Activated T-helper 1 cell treated with anti-CD3 and anti-CD28 coated beads, Interleukin-2, amount 50 U/mL, for 16 hours (primary cell): ENCODE data around the gene TUBB4B.
"Not testable (repeated sequence)": the region's sequence is repeated elsewhere in the genome, so short reads cannot be mapped to it uniquely, and the experiment has no call there.

Source experiments
- DNase-seq, 2 donors: peaks; one replicate each; pipeline ENCODE4 v3.0.0-alpha.2; 2020; ENCODE audit warnings: low read depth in 1 of 2, low spot score in 1 of 2

The TUBB4B gene

GRCh38 chr9:137251490-137252268 lies 10.6 kb downstream of the TUBB4B start:
- DNase-seq: no peak

DNA sequence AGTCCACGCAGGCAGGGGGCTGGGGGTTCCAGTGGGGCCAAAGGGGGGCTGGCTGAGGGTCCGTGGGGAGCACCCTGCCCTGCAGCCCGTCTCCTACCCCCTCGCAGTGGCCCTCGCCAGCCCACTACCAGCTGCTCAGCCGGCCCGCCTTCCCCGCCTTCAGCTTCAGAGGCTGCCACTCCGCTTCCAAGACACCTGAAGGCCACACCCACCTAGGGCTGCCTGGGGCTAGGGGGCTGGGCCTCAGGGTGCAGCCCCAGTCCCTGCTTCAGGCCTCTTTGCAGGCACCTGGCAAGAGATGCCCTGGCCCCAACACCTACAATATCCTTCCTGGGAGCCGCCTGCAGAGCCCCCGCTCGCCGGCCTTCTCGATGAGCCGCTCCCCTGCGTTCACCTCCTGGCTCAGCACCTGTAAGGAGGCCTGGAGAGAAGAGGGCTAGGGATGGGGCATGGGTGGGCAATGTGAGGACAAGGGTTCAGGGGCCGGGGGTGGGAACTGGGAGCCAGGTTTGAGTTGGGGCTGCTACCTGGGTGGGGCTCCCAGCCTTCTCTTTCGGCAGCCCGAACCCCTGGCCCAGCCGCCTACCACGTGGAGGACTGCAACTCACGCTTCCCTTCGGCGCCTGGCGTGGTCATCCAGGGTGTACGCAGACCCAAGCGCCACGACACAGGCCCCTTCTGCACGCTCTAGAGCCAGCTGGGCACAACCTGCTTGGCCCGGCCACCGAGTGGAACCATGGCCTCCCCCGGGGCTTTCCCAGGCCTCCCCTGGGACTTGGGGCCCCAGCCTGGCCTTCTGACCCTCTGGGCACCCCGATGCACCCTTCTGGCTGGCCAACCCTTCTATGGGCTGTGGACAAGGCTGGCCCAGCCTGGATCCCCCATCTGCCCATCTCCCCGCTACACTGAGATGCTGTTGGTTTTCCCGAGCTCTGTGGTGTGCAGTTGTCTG lies 11.7 kb downstream of the TUBB4B start:
- DNase-seq: no peak

DNA sequence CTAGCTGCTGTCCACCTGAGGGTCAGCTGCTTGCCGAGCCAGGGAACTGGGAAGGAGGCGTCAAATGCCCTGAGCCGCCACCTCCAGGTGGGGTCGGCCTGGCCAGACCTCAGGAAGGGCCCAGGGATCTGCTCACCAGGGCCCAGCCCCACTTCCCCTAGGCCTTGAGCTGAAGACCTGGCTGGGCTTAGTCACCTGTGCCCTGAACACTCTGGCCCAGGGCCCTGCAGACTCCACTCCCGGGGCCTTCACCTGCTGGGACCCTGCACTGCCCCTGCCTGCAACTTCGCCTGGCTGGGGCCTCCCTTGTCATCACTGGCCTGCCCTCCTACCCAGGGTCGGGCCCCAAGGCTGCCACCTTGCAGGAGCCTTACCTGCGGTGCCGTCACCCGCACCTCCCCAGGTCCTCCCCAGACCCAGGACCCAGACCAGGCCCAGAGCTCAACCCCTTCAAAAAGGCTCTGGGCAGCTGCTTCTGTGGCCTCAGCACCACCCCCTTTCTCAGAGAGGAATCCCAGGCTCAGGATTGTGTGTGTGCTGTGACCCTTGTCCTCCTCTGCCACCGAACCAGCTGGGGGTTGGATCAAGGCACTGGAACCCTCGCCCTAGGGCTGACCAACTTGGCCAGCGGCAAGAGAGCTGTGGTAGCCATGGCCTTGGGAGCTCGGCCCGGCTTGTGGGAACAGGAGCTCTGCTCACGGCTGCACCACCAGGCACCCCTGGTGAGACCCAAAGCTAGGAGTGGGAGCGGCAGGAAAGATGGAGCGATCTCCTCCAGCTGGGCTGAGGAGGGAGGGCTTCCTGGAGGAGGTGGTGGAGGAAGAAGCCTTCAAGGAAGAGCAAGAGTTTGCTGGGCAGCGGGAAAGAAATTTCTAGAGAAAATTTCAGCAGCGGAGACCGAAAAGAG lies 12.9 kb downstream of the TUBB4B start:
- DNase-seq: no peak

DNA sequence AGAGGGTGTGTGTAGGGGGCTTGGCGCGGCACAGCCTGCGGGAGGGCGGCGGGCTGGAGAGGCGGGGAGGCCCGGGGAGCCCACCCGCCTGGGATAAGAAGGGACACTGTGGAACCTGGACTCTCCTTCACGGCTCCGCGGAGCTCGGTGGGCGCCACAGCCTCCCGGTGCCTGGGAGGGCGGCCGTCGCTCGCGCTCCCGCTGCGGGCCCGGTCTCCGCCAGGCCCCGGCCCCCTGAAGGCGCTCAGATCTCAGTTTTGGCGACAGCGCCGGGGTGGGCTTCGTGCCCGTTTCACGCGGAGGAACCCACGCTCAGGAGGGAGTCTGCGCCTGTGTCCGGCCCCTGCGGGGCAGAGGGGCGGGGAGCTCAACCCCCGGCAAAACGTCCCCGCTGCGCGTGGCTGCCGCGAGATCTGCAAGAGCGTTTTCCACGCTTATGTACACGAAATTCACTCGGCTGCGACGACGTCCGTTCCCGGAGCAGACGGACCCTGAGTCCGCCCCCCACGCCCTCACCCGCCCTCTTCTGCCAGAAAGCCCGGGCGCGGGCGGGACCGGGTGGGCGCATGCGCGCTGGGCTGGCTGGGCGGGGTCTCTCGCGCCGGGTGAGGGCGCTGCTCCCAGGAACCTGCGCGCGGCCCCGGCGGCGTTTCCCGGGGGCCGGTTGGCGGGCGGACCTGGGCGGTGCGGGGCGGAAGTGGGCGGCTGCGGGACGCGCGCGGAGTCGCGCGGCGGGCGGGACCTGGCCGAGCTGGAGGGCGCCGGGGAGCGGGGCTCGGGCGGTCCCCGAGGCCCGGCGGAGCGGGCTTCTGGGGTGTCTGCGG lies 13.7 kb downstream of the TUBB4B start, which contains the start of gene NELFB:
Gene NELFB, plus strand, starts transcription at position 704 of the 824 bp plus-strand sequence.
- peak; percentile 93 to 96 for DNase-seq

DNA sequence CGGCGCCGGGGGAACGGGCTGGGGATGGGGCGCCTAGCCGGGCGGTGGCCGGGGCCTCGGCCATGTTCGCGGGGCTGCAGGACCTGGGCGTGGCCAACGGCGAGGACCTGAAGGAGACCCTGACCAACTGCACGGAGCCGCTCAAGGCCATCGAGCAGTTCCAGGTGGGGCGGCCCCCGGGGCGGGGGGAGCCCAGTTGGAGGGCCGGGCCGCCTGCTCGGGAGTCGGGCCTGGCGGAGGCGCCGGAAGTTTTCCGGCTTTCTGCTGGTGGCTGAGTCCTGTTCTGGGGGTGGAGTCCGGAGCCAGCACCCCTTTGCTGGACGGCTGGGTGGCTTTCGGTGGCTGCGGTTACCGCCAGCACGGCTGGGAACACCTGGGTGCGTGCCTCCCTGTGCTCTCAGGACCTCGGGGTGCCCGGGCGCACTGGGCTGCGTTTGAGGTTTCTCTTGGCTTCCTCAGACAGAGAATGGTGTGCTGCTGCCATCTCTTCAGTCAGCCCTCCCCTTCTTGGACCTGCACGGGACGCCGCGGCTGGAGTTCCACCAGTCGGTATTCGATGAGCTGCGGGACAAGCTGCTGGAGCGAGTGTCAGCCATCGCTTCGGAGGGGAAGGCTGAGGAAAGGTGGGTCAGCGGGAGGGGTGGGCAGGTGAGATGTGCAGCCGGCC lies 14.5 kb downstream of the TUBB4B start:
- no peak for DNase-seq

DNA sequence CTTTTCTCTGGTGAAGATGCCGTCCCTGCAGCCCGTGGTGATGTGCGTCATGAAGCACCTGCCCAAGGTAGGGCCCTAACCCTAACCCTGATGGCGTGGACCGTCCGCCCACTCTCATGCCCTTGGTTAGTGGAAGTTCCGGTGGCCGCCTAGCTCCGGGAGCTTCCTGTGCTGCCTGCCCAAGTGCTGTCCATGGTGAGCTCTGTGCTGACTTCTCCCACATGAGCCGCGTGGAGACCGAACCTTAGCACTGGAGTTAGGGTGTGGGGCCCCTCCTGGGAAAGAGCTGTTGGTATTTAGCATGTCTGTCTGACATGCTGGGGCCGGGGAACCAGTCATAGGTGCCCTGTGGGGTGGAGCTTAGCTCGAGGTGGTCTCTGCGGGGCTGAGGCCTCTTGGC lies 15.3 kb downstream of the TUBB4B start:
- no peak for DNase-seq

GRCh38 chr9:137256856-137257255 lies 15.8 kb downstream of the TUBB4B start:
- DNase-seq: no peak

DNA sequence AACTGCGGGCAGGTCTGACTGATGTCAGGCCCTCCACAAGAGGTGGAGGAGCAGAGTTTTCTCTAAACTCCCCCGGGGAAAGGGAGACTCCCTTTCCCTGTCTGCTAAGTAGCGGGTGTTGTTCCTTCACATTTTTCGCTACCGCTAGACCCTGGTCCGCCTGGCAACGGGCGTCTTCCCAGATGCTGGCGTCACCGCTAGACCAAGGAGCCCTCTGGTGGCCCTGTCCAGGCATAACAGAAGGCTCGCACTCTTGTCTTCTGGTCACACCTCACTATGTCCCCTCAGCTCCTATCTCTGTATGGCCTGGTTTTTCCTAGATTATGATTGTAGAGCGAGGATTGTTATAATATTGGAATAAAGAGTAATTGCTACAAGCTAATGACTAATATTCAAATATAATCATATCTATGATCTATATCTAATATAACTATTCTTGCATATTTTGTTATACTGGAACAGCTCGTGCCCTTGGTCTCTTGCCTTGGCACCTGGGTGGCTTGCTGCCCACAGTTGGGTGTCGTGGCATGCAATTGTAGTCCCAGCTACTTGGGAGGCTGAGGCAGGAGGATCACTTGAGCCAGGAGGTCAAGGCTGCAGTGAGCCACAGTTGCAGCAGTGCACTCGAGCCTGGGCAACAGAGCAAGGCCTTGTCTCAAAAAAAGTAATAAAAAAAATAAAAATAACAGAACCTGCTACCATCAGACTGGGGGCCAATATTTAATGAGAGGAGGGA lies 21.3 kb downstream of the TUBB4B start:
- DNase-seq: not testable (repeated sequence)

DNA sequence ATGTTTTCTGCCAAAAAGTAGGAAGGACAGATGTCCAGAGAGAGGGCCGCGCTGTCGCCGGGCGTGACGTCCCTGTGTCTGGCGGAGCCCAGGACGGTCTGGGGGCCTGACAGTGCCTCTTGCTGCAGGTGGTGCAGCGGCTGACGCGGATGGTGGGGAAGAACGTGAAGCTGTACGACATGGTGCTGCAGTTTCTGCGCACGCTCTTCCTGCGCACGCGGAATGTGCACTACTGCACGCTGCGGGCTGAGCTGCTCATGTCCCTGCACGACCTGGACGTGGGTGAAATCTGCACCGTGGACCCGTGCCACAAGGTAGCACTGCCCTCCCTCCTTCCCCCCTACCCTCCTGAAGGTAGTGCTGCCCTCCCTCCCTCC lies 21.8 kb downstream of the TUBB4B start:
- DNase-seq: no peak

DNA sequence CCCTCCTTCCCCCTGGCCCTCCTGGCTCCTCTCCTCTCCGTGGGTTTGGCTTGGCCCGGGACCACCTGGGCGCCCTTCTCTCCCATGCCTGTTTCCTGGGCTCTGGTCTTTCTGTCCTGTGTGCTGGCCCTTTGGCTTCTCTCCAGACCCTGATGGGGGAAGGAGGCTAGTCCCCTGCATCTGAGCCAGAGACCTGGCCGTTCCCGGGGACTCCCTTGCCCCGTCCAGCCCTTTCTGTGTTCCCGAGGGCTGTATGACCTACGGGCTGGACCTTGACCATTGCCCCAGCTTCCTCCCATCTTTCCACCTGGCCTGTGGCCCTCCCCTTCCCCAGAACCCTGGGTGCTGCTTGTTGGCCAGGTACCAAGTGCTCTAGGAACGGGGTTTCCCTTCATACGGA lies 22.4 kb downstream of the TUBB4B start:
- DNase-seq: no peak

DNA sequence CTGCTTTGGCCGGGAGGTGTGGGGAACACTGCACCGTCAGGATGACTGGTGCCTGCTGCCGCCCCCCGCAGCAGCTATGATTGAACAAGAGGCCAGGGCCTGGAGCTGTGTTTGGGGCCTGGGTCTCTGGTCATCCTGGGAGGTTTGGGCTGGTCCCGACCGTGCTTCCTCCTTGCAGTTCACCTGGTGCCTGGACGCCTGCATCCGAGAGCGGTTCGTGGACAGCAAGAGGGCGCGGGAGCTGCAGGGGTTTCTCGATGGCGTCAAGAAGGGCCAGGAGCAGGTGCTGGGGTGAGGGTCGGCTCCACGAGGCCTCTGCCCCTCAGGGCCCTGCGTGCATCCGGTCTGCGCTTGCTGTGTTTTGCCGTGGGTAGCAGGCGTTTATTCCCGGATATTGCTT lies 23.0 kb downstream of the TUBB4B start:
- no peak for DNase-seq

- no peak for DNase-seq
Observed at GRCh38 chr9:137265496-137266161, 24.5 kb downstream of the TUBB4B start.

DNA sequence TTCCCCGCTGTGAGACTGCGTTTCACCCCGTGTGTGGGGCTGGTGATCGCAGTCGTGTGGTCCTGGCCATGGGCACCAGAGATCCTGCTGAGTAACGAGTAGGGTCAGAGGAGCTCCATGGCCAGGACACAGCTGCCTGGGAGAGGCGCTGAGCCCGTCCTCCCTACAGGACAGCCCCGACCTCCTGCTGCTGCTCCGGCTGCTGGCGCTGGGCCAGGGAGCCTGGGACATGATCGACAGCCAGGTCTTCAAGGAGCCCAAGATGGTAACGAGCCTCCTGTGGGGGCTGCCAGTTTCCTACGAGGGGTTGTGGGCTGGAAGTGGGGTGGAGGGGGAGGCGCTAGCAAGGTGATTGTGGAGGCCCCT lies 25.1 kb downstream of the TUBB4B start:
- no peak for DNase-seq

GRCh38 chr9:137266585-137267453 lies 25.7 kb downstream of the TUBB4B start:
- no peak for DNase-seq

GRCh38 chr9:137267933-137268355 lies 26.9 kb downstream of the TUBB4B start:
- no peak for DNase-seq

DNA sequence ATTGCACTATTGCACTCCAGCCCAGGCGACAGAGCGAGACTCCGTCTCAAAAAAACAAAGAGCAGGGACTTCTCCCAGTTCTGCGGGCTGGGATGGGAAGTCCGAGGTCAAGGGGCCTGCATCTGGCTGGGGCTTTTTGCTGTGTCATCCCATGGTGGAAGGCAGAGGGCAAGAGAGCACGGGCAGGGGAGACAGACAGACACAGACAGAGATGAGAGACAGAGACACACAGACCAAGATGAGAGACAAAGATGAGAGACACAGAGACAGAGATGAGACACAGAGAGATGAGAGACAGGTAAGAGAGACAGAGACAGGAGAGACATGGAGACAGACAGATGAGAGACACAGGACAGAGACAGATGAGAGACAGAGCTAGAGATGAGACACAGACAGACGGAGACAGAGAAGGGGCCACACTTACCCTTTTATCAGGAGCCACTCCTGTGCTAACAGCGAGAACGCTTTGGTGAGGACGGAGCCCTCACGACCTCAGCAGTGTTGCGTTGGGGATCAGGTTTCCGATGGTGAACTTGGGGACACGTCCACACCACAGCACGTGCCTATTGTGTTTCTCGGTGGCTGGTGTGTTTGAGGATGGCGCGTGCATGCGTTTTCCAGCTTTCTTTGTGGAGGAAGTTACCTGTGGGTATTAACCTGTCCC lies 27.6 kb downstream of the TUBB4B start:
- no peak for DNase-seq

DNA sequence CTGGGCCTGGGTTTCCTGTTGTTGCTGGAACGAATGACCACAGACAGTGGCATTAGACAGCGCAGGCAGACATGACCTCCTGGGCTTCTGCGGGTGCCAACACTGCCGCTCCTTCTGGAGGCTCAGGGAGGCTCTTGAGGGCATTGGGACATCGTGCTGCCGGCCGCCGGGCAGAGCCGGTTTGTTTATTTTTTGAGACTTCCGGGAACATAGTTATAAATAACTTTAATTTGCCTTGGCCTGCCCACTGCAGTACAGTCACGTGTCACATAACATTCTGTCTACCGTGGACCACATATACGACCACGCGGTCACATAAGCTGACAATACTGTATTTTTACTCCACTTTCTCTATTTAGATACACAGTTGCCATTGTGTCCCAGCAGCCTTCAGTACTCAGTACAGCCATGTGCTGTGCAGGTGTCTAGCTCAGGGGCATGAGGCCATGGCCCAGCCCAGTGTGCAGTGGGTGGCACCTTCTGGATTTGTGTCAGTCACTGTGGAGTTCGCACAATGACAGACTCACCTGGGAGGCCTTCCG lies 28.2 kb downstream of the TUBB4B start:
- no peak for DNase-seq
